ENCODE measurements around the gene BET1. TPM values are rescaled to one million over a fixed set of nuclear protein-coding genes. Genes with fewer than 3 reads are reported as not detected.

The BET1 gene
- total RNA-seq, 1 donor, result 20.6 TPM

- Histone ChIP-seq H3K4me1 (ENCODE audit: insufficient read depth, low read length) (peaks cover under 1% of the 10 kb centered on the region), H3K4me2 (ENCODE audit: insufficient read depth, low read length) (no peak overlapping the region), H3K4me3 (ENCODE audit: insufficient read depth, low read length) (no peak overlapping the region), H3K79me2 (ENCODE audit: insufficient read depth, low read length) (peaks cover 6% of the 10 kb centered on the region), H3K27ac (ENCODE audit: low read depth, low read length) (no peak overlapping the region), H2AFZ (ENCODE audit: low read length) (no peak overlapping the region), H3K27me3 (ENCODE audit: insufficient read depth, low read length) (peaks cover 5% of the 10 kb centered on the region), H3K9me3 (ENCODE audit: low read depth, low read length) (no peaks in the 10 kb centered on the region), H4K20me1 (ENCODE audit: insufficient read depth, low read length) (no peaks in the 10 kb centered on the region), H3K36me3 (ENCODE audit: insufficient read depth, low read length) (no peaks in the 10 kb centered on the region)
- peak; percentile 56 for DNase-seq (ENCODE audit: insufficient read length, low spot score, missing footprints)
- TF ChIP-seq CTCF (IDR thresholded peaks at IDR 0.05; ENCODE audit: extremely low read depth, low read depth, low read length), result no peak
These were observed 4.4 kb upstream of the BET1 start for GRCh38 chr7:94008537-94008936.

- TF ChIP-seq CTCF (IDR thresholded peaks at IDR 0.05; ENCODE audit: extremely low read depth, low read depth, low read length), result no peak
- no peaks in the 10 kb centered on the region for H3K27me3 ChIP-seq (ENCODE audit: insufficient read depth, low read length)
These were observed 1.6 kb upstream of the BET1 start for GRCh38 chr7:94005753-94006152.

GRCh38 chr7:94003446-94004023 lies 620 bp downstream of the BET1 start:
- Histone ChIP-seq H4K20me1 (ENCODE audit: insufficient read depth, low read length) (no peaks in the 10 kb centered on the region), H3K27me3 (ENCODE audit: insufficient read depth, low read length) (no peaks in the 10 kb centered on the region), H3K4me1 (ENCODE audit: insufficient read depth, low read length) (peaks cover 23% of the 10 kb centered on the region), H2AFZ (ENCODE audit: low read length) (peak overlapping the region; percentile 96), H3K27ac (ENCODE audit: low read depth, low read length) (peak overlapping the region; percentile 99), H3K9me3 (ENCODE audit: low read depth, low read length) (no peaks in the 10 kb centered on the region), H3K4me3 (ENCODE audit: insufficient read depth, low read length) (peak overlapping the region; percentile 97), H3K79me2 (ENCODE audit: insufficient read depth, low read length) (peaks cover 51% of the 10 kb centered on the region), H3K4me2 (ENCODE audit: insufficient read depth, low read length) (peak overlapping the region; percentile 99), H3K36me3 (ENCODE audit: insufficient read depth, low read length) (peaks cover 8% of the 10 kb centered on the region)
- peak; percentile 61 for DNase-seq (ENCODE audit: insufficient read length, low spot score, missing footprints)
- no peak for TF ChIP-seq CTCF (IDR thresholded peaks at IDR 0.05; ENCODE audit: extremely low read depth, low read depth, low read length)

More at GRCh38 chr7:94005753-94006152, 1.6 kb upstream of the BET1 start:
- Histone ChIP-seq H3K9me3 (ENCODE audit: low read depth, low read length) (no peaks in the 10 kb centered on the region), H3K79me2 (ENCODE audit: insufficient read depth, low read length) (peaks cover 33% of the 10 kb centered on the region), H3K27ac (ENCODE audit: low read depth, low read length) (no peak overlapping the region), H3K36me3 (ENCODE audit: insufficient read depth, low read length) (no peaks in the 10 kb centered on the region), H4K20me1 (ENCODE audit: insufficient read depth, low read length) (no peaks in the 10 kb centered on the region), H3K4me3 (ENCODE audit: insufficient read depth, low read length) (no peak overlapping the region), H3K4me2 (ENCODE audit: insufficient read depth, low read length) (no peak overlapping the region), H2AFZ (ENCODE audit: low read length) (no peak overlapping the region), H3K4me1 (ENCODE audit: insufficient read depth, low read length) (peaks cover 23% of the 10 kb centered on the region)
- DNase-seq (ENCODE audit: insufficient read length, low spot score, missing footprints), result no peak

- Histone ChIP-seq H3K36me3 (ENCODE audit: insufficient read depth, low read length) (peaks cover 20% of the 10 kb centered on the region), H3K79me2 (ENCODE audit: insufficient read depth, low read length) (peaks cover 58% of the 10 kb centered on the region), H3K4me1 (ENCODE audit: insufficient read depth, low read length) (peaks cover 23% of the 10 kb centered on the region), H3K4me3 (ENCODE audit: insufficient read depth, low read length) (no peak overlapping the region), H4K20me1 (ENCODE audit: insufficient read depth, low read length) (no peaks in the 10 kb centered on the region), H3K9me3 (ENCODE audit: low read depth, low read length) (no peaks in the 10 kb centered on the region), H3K27me3 (ENCODE audit: insufficient read depth, low read length) (no peaks in the 10 kb centered on the region), H3K4me2 (ENCODE audit: insufficient read depth, low read length) (peak overlapping the region; percentile 99), H2AFZ (ENCODE audit: low read length) (no peak overlapping the region), H3K27ac (ENCODE audit: low read depth, low read length) (peak overlapping the region; percentile 99)
- TF ChIP-seq CTCF (IDR thresholded peaks at IDR 0.05; ENCODE audit: extremely low read depth, low read depth, low read length), result no peak
- peak; percentile 84 for DNase-seq (ENCODE audit: insufficient read length, low spot score, missing footprints)
These were observed 2.8 kb downstream of the BET1 start for GRCh38 chr7:94001396-94001795.

Measured in osteoblast (primary cell).